NCI-H1105 treated with DMSO at 0.1 percent for 48 hours (cell line): ENCODE data around the gene TENM3.
"Not testable (repeated sequence)": the region's sequence is repeated elsewhere in the genome, so short reads cannot be mapped to it uniquely, and the experiment has no call there.

Source experiments
- DNase-seq: peaks from one replicate; lab custom pipeline; 2025; lab: John Stamatoyannopoulos, UW

TENM3 gene

GRCh38 chr4:182338063-182338462 is 94.9 kb downstream of the TENM3 start:
- no peak for DNase-seq

- DNase-seq: no peak
These were observed 95.5 kb downstream of the TENM3 start for GRCh38 chr4:182338746-182339145.

GRCh38 chr4:182339221-182339641 is 96.0 kb downstream of the TENM3 start:
- DNase-seq: no peak

- no peak for DNase-seq
These were observed 100.3 kb downstream of the TENM3 start for GRCh38 chr4:182343453-182343852.

GRCh38 chr4:182344968-182345367 is 101.8 kb downstream of the TENM3 start:
- DNase-seq: no peak

GRCh38 chr4:182346250-182346649 is 103.0 kb downstream of the TENM3 start:
- no peak for DNase-seq

- DNase-seq: no peak
These were observed 103.6 kb downstream of the TENM3 start for GRCh38 chr4:182346675-182347375.

GRCh38 chr4:182348779-182349326 is 105.7 kb downstream of the TENM3 start:
- no peak for DNase-seq

GRCh38 chr4:182350041-182350440 is 106.8 kb downstream of the TENM3 start:
- no peak for DNase-seq

GRCh38 chr4:182351485-182351884 is 108.3 kb downstream of the TENM3 start:
- no peak for DNase-seq

GRCh38 chr4:182354106-182354505 is 110.9 kb downstream of the TENM3 start:
- no peak for DNase-seq

GRCh38 chr4:182354867-182355266 is 111.7 kb downstream of the TENM3 start:
- no peak for DNase-seq

GRCh38 chr4:182367153-182367552 is 124.0 kb downstream of the TENM3 start:
- DNase-seq: no peak

- no peak for DNase-seq
These were observed 126.0 kb downstream of the TENM3 start for GRCh38 chr4:182369211-182369610.

GRCh38 chr4:182370491-182370890 is 127.3 kb downstream of the TENM3 start:
- no peak for DNase-seq

GRCh38 chr4:182380771-182381181 is 137.6 kb downstream of the TENM3 start:
- DNase-seq: no peak

GRCh38 chr4:182382941-182383340 is 139.7 kb downstream of the TENM3 start:
- DNase-seq: no peak

- DNase-seq: no peak
These were observed 141.5 kb downstream of the TENM3 start for GRCh38 chr4:182384631-182385091.

- no peak for DNase-seq
These were observed 142.7 kb downstream of the TENM3 start for GRCh38 chr4:182385897-182386296.

- DNase-seq: not testable (repeated sequence)
These were observed 143.4 kb downstream of the TENM3 start for GRCh38 chr4:182386576-182386975.

GRCh38 chr4:182391111-182391684 is 148.0 kb downstream of the TENM3 start:
- DNase-seq: no peak

- no peak for DNase-seq
These were observed 151.0 kb downstream of the TENM3 start for GRCh38 chr4:182394181-182394580.

GRCh38 chr4:182400081-182400480 is 156.9 kb downstream of the TENM3 start:
- no peak for DNase-seq
